ENCODE measurements around the gene BEST3.

The BEST3 gene

GRCh38 chr12:69647178-69647577, 51.9 kb downstream of the BEST3 start:
- no peak overlapping the region for H3K9ac ChIP-seq (ENCODE audit: low read length)

GRCh38 chr12:69645031-69645430, 54.1 kb downstream of the BEST3 start:
- Histone ChIP-seq H3K9ac (ENCODE audit: low read length) (no peak overlapping the region), H3K27me3 (ENCODE audit: control insufficient read depth, insufficient read depth, low read length) (no peaks in the 10 kb centered on the region), H3K4me3 (ENCODE audit: low read depth, low read length) (no peak overlapping the region), H3K4me1 (ENCODE audit: control insufficient read depth, insufficient read depth, low read length) (no peaks in the 10 kb centered on the region), H3K36me3 (ENCODE audit: control insufficient read depth, insufficient read depth, low read length) (no peaks in the 10 kb centered on the region), H3K9me3 (ENCODE audit: control insufficient read depth, insufficient read depth, low read depth, low read length) (no peaks in the 10 kb centered on the region), H3K27ac (ENCODE audit: low read depth, low read length) (no peak overlapping the region)

More at GRCh38 chr12:69647178-69647577, 51.9 kb downstream of the BEST3 start:
- Histone ChIP-seq H3K4me3 (ENCODE audit: low read depth, low read length) (no peak overlapping the region), H3K4me1 (ENCODE audit: control insufficient read depth, insufficient read depth, low read length) (no peaks in the 10 kb centered on the region), H3K9me3 (ENCODE audit: control insufficient read depth, insufficient read depth, low read depth, low read length) (no peaks in the 10 kb centered on the region), H3K27ac (ENCODE audit: low read depth, low read length) (no peak overlapping the region), H3K36me3 (ENCODE audit: control insufficient read depth, insufficient read depth, low read length) (no peaks in the 10 kb centered on the region), H3K27me3 (ENCODE audit: control insufficient read depth, insufficient read depth, low read length) (no peaks in the 10 kb centered on the region)

GRCh38 chr12:69644511-69644910, 54.6 kb downstream of the BEST3 start:
- H3K36me3 ChIP-seq (ENCODE audit: control insufficient read depth, insufficient read depth, low read length): no peaks in the 10 kb centered on the region
- H3K27me3 ChIP-seq (ENCODE audit: control insufficient read depth, insufficient read depth, low read length): no peaks in the 10 kb centered on the region
- no peak overlapping the region for H3K27ac ChIP-seq (ENCODE audit: low read depth, low read length)
- H3K4me1 ChIP-seq (ENCODE audit: control insufficient read depth, insufficient read depth, low read length): no peaks in the 10 kb centered on the region
- no peak overlapping the region for H3K9ac ChIP-seq (ENCODE audit: low read length)
- no peak overlapping the region for H3K4me3 ChIP-seq (ENCODE audit: low read depth, low read length)
- no peaks in the 10 kb centered on the region for H3K9me3 ChIP-seq (ENCODE audit: control insufficient read depth, insufficient read depth, low read depth, low read length)

DNA sequence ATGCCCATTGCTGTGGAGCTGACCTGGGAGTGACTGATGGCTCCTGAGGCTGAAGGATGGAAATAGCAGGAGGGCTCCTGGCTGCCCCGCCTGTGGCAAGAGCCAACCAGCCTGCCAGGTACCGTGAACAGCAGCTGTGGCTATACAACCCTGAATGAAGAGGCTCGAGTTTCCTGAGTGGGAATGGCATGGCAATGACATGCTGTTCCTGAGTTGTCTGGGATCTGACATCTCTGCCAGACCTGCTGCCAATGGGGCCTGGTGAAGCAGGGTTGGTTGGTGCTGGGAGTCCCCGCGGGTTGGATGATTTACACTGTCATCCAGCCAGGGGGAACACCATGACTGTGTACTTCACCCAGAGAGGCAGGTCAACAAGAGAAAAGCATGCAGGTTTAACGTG, 56.6 kb downstream of the BEST3 start:
- Histone ChIP-seq H3K4me1 (ENCODE audit: control insufficient read depth, insufficient read depth, low read length) (no peaks in the 10 kb centered on the region), H3K9me3 (ENCODE audit: control insufficient read depth, insufficient read depth, low read depth, low read length) (no peaks in the 10 kb centered on the region), H3K9ac (ENCODE audit: low read length) (no peak overlapping the region), H3K4me3 (ENCODE audit: low read depth, low read length) (no peak overlapping the region), H3K27me3 (ENCODE audit: control insufficient read depth, insufficient read depth, low read length) (no peaks in the 10 kb centered on the region), H3K27ac (ENCODE audit: low read depth, low read length) (no peak overlapping the region), H3K36me3 (ENCODE audit: control insufficient read depth, insufficient read depth, low read length) (no peaks in the 10 kb centered on the region)

GRCh38 chr12:69641546-69641945, 57.6 kb downstream of the BEST3 start:
- Histone ChIP-seq H3K9ac (ENCODE audit: low read length) (no peak overlapping the region), H3K36me3 (ENCODE audit: control insufficient read depth, insufficient read depth, low read length) (no peaks in the 10 kb centered on the region), H3K4me1 (ENCODE audit: control insufficient read depth, insufficient read depth, low read length) (no peaks in the 10 kb centered on the region), H3K27ac (ENCODE audit: low read depth, low read length) (no peak overlapping the region), H3K27me3 (ENCODE audit: control insufficient read depth, insufficient read depth, low read length) (no peaks in the 10 kb centered on the region), H3K4me3 (ENCODE audit: low read depth, low read length) (no peak overlapping the region), H3K9me3 (ENCODE audit: control insufficient read depth, insufficient read depth, low read depth, low read length) (no peaks in the 10 kb centered on the region)

GRCh38 chr12:69639400-69640016, 59.6 kb downstream of the BEST3 start:
- Histone ChIP-seq H3K27ac (ENCODE audit: low read depth, low read length) (no peak overlapping the region), H3K27me3 (ENCODE audit: control insufficient read depth, insufficient read depth, low read length) (no peaks in the 10 kb centered on the region), H3K4me1 (ENCODE audit: control insufficient read depth, insufficient read depth, low read length) (peaks cover 7% of the 10 kb centered on the region), H3K4me3 (ENCODE audit: low read depth, low read length) (no peak overlapping the region), H3K9me3 (ENCODE audit: control insufficient read depth, insufficient read depth, low read depth, low read length) (no peaks in the 10 kb centered on the region), H3K36me3 (ENCODE audit: control insufficient read depth, insufficient read depth, low read length) (no peaks in the 10 kb centered on the region), H3K9ac (ENCODE audit: low read length) (no peak overlapping the region)

GRCh38 chr12:69633061-69633460, 66.0 kb downstream of the BEST3 start:
- peaks cover 7% of the 10 kb centered on the region for H3K4me1 ChIP-seq (ENCODE audit: control insufficient read depth, insufficient read depth, low read length)
- no peak overlapping the region for H3K9ac ChIP-seq (ENCODE audit: low read length)
- no peaks in the 10 kb centered on the region for H3K27me3 ChIP-seq (ENCODE audit: control insufficient read depth, insufficient read depth, low read length)
- no peaks in the 10 kb centered on the region for H3K36me3 ChIP-seq (ENCODE audit: control insufficient read depth, insufficient read depth, low read length)
- H3K4me3 ChIP-seq (ENCODE audit: low read depth, low read length): no peak overlapping the region
- no peaks in the 10 kb centered on the region for H3K9me3 ChIP-seq (ENCODE audit: control insufficient read depth, insufficient read depth, low read depth, low read length)
- H3K27ac ChIP-seq (ENCODE audit: low read depth, low read length): no peak overlapping the region

DNA sequence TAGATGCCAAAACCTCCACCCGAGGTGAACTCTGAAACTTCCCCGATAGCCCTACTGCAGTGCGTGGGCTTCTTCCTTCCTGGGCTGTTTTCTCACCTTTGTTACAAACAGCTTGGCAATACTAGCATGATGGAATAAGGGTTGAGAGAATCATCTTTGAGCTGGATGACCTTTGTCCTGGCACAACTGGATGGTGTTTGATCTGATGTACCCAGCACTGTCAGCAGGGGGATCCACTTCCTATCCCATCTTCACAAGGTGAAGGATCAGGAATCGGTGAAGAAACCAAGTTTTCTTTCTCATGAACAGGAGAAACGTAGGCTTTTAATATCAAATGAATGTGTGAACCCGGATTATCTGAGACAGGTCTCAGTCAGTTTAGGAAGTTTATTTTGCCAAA, 68.9 kb downstream of the BEST3 start:
- no peaks in the 10 kb centered on the region for H3K9me3 ChIP-seq (ENCODE audit: control insufficient read depth, insufficient read depth, low read depth, low read length)
- no peak overlapping the region for H3K27ac ChIP-seq (ENCODE audit: low read depth, low read length)
- no peak overlapping the region for H3K4me3 ChIP-seq (ENCODE audit: low read depth, low read length)

GRCh38 chr12:69627501-69627900, 71.6 kb downstream of the BEST3 start:
- H3K27ac ChIP-seq (ENCODE audit: low read depth, low read length): no peak overlapping the region
- H3K9ac ChIP-seq (ENCODE audit: low read length): no peak overlapping the region
- no peaks in the 10 kb centered on the region for H3K9me3 ChIP-seq (ENCODE audit: control insufficient read depth, insufficient read depth, low read depth, low read length)
- no peak overlapping the region for H3K4me3 ChIP-seq (ENCODE audit: low read depth, low read length)
- no peaks in the 10 kb centered on the region for H3K27me3 ChIP-seq (ENCODE audit: control insufficient read depth, insufficient read depth, low read length)
- no peaks in the 10 kb centered on the region for H3K36me3 ChIP-seq (ENCODE audit: control insufficient read depth, insufficient read depth, low read length)
- no peaks in the 10 kb centered on the region for H3K4me1 ChIP-seq (ENCODE audit: control insufficient read depth, insufficient read depth, low read length)

More for the DNA sequence above, 68.9 kb downstream of the BEST3 start:
- no peaks in the 10 kb centered on the region for H3K36me3 ChIP-seq (ENCODE audit: control insufficient read depth, insufficient read depth, low read length)
- no peak overlapping the region for H3K9ac ChIP-seq (ENCODE audit: low read length)
- peaks cover 4% of the 10 kb centered on the region; the same call in 1 of the 2 replicates for H3K4me1 ChIP-seq (ENCODE audit: control insufficient read depth, insufficient read depth, low read length)
- H3K27me3 ChIP-seq (ENCODE audit: control insufficient read depth, insufficient read depth, low read length): no peaks in the 10 kb centered on the region

DNA sequence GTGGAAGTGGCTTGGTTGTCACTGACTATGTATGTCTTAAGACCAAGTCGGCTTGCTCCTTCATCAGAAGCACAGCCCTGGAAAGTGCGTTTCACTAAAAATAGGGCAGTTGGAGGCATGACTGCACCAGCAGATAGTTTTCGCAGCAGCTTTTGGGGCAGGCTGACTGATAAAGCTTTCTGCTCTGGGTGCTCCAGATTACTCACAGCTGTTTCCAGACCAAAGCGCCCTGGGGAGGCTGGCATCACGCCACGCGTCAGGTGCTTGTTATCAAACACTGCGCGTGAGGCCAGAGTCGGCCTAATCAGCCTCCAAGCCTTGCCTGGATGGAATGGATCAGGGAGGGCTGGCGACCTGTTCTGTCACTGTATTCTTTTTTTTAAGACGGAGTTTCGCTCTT, 75.1 kb downstream of the BEST3 start:
- Histone ChIP-seq H3K9ac (ENCODE audit: low read length) (no peak overlapping the region), H3K27ac (ENCODE audit: low read depth, low read length) (no peak overlapping the region), H3K4me3 (ENCODE audit: low read depth, low read length) (no peak overlapping the region), H3K9me3 (ENCODE audit: control insufficient read depth, insufficient read depth, low read depth, low read length) (no peaks in the 10 kb centered on the region), H3K4me1 (ENCODE audit: control insufficient read depth, insufficient read depth, low read length) (no peaks in the 10 kb centered on the region), H3K36me3 (ENCODE audit: control insufficient read depth, insufficient read depth, low read length) (no peaks in the 10 kb centered on the region), H3K27me3 (ENCODE audit: control insufficient read depth, insufficient read depth, low read length) (no peaks in the 10 kb centered on the region)

DNA sequence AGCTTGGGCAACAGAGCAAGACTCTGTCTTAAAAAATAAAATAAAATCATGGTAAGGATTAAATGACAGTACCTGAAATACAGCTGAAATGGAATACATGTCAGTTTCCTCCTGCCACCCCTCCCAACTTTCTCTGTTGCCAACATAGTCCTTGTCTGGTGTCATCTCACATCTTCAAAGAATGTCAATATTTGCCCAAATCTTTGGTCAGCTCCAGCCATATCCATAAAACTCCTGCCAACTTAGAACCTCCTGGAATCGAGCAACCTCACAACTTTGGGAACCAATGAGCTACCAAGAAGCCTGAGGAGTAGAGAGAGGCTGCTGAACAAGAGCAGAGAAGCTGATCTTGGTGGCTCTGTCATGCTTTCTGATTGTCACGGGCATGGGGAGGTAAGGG, 77.6 kb downstream of the BEST3 start:
- H3K36me3 ChIP-seq (ENCODE audit: control insufficient read depth, insufficient read depth, low read length): no peaks in the 10 kb centered on the region
- no peaks in the 10 kb centered on the region for H3K9me3 ChIP-seq (ENCODE audit: control insufficient read depth, insufficient read depth, low read depth, low read length)
- no peak overlapping the region for H3K27ac ChIP-seq (ENCODE audit: low read depth, low read length)
- H3K4me1 ChIP-seq (ENCODE audit: control insufficient read depth, insufficient read depth, low read length): no peaks in the 10 kb centered on the region
- H3K4me3 ChIP-seq (ENCODE audit: low read depth, low read length): no peak overlapping the region
- no peak overlapping the region for H3K9ac ChIP-seq (ENCODE audit: low read length)
- no peaks in the 10 kb centered on the region for H3K27me3 ChIP-seq (ENCODE audit: control insufficient read depth, insufficient read depth, low read length)

DNA sequence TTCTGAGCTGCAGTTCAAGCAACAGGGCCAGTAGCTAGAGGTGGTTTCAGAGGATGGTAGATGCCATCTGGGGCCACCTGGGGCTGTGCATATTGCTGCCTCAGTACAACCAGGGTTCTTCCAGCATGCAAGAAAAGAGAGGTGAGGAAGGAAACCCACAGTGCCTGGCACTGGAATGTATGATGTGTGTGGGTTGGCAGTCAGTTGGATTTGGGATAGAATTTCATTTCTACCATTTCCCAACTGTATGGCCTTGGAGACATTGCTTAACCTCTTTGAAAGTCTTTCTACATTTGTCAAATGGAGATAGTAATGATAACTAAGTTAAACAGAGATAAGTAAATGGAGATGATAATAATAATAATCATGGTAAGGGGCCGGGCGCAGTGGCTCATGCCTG, 78.2 kb downstream of the BEST3 start:
- Histone ChIP-seq H3K27ac (ENCODE audit: low read depth, low read length) (no peak overlapping the region), H3K4me3 (ENCODE audit: low read depth, low read length) (no peak overlapping the region), H3K9ac (ENCODE audit: low read length) (no peak overlapping the region), H3K4me1 (ENCODE audit: control insufficient read depth, insufficient read depth, low read length) (no peaks in the 10 kb centered on the region), H3K27me3 (ENCODE audit: control insufficient read depth, insufficient read depth, low read length) (no peaks in the 10 kb centered on the region), H3K36me3 (ENCODE audit: control insufficient read depth, insufficient read depth, low read length) (no peaks in the 10 kb centered on the region), H3K9me3 (ENCODE audit: control insufficient read depth, insufficient read depth, low read depth, low read length) (no peaks in the 10 kb centered on the region)
